ENCODE measurements around the gene SCUBE1.
"Not testable (repeated sequence)": the region's sequence is repeated elsewhere in the genome, so short reads cannot be mapped to it uniquely, and the experiment has no call there.

The SCUBE1 gene

DNA sequence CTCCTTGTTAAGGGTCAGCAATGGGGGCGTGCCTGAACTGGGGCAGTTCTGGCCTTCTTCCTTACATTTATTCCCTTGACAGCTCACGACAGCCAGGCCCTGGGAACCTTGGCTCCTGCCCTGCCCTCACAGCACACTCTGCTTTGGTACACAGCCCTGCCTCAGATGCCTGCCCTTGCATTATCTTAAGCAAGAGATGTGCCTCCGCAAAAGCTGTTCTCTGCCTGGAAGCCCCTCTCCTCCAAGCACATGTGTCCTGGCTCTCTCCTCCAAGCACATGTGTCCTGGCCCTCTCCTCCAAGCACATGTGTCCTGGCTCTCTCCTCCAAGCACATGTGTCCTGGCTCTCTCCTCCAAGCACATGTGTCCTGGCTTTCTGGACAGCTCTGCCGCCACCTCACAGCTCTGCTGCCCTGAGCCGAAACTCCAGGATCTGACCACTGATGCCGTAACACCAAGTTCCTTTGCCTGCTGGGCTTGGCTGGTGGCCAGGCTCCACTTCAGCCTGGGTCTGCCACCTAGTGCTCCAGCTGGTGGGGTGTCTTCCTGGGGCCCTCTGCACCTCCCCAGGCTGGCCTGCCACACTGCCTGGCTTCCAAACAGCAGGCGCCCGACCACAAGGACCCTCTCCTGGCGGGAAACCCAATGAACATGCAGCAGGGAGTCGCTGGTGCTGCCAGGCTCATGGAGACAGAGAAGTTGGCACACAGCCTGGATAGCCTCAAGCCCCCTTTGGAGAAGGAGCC, 53.0 kb downstream of the SCUBE1 start:
- Histone ChIP-seq H3K4me3 (peak overlapping the region; percentile 68), H3K27ac (no peak overlapping the region)
- no peak for DNase-seq (ENCODE audit: low spot score)
- TF ChIP-seq, protein P1, sequence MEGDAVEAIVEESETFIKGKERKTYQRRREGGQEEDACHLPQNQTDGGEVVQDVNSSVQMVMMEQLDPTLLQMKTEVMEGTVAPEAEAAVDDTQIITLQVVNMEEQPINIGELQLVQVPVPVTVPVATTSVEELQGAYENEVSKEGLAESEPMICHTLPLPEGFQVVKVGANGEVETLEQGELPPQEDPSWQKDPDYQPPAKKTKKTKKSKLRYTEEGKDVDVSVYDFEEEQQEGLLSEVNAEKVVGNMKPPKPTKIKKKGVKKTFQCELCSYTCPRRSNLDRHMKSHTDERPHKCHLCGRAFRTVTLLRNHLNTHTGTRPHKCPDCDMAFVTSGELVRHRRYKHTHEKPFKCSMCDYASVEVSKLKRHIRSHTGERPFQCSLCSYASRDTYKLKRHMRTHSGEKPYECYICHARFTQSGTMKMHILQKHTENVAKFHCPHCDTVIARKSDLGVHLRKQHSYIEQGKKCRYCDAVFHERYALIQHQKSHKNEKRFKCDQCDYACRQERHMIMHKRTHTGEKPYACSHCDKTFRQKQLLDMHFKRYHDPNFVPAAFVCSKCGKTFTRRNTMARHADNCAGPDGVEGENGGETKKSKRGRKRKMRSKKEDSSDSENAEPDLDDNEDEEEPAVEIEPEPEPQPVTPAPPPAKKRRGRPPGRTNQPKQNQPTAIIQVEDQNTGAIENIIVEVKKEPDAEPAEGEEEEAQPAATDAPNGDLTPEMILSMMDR (IDR thresholded peaks at IDR 0.05): no peak

DNA sequence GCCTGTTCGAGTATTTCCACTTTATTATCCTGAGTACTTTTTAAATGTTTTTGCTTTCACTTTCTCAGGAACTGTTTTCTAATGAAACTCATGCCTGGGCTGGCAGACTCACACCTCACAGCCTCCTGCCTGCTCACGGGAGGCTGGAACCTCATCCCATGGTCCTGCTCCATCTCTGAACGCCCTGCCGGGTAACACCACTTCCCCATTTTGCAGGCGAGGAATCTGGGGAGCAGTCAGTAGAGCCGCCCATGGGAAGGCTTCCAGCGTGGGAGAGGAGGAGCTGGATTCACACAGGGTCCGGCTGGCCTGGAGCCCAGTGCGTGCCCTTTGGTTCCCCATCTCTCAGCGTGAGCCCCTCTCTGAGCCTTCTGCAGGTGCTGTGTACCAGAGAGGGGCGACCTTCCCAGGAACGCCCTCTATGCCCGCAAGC, 53.6 kb downstream of the SCUBE1 start:
- DNase-seq (ENCODE audit: low spot score): no peak
- H3K4me3 ChIP-seq: peak overlapping the region; percentile 68
- TF ChIP-seq, protein P1 (IDR thresholded peaks at IDR 0.05): no peak
- H3K27ac ChIP-seq: no peak overlapping the region

DNA sequence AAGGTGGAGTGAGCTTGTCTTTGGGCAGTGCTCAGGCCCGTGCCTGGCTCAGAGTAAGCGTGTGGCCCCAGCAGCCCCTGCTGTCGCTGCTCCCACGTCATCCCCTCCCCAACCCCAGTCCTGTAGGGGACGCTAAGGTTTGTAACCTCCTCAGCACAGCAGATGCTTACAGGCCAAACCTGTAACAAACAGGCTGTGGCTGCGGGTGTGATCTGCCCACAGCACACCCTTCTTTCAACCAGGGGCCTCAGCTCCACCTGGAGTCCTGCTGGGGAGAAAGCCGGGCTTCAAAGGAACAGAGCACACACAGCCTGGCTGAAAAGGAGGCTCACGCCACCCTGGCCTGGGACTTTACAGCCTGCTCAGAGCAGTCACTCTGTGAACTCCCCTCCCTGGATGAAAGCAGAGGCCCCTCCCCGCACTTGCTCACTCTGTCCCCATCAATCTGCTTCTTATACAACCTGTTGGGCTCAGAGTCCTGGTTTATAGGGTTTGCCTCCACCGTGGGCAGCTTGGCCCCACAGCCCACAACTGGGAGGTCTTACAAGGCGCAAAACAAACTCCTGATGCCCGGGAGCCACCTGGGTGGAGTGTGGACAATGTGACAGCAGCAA, 54.3 kb downstream of the SCUBE1 start:
- no peak for DNase-seq (ENCODE audit: low spot score)
- TF ChIP-seq, protein P1 (IDR thresholded peaks at IDR 0.05): no peak
- Histone ChIP-seq H3K4me3 (peak overlapping the region; percentile 68), H3K27ac (no peak overlapping the region)

DNA sequence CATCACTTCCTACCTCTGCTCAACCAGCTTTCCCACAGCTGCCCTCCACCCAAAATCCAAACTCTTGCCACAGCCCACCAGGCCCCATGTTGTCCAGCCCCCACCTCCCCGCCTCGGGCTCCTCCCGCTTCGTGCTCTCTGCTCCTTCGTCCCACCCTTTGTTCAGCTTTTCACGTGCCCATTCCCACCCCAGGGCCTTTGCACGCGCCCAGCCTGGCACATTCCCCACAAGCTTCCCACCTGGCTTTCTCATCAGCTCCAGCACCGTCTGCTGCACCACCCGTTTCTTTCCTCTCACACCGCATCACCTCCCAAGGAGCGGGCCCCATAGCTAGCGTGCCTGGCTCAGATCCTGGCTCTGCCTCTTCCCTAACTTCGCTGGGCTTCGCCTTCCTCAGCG, 54.8 kb downstream of the SCUBE1 start:
- H3K4me3 ChIP-seq: no peak overlapping the region
- TF ChIP-seq, protein P1 (IDR thresholded peaks at IDR 0.05): no peak
- H3K27ac ChIP-seq: no peak overlapping the region
- no peak for DNase-seq (ENCODE audit: low spot score)

DNA sequence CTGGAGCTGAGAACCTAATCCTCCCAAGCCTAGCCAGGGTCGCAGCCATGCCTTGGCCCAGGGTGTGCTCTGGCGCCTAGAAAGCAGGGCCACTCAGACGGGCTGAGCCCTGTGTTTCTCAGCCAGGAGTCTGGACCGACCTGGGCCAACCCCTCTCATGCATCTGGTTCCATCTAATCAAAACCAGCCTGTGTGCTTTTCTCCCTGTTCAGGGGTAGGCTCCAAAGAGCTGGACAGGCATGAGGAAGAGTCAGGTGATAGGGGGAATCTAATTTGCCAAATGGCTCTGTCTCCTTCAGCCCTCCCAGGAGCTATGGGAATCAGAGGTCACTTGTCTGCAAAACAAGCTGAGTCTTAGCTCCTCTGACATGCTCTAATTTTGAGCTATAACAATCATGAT, 55.7 kb downstream of the SCUBE1 start:
- TF ChIP-seq, protein P1 (IDR thresholded peaks at IDR 0.05): no peak
- DNase-seq (ENCODE audit: low spot score): no peak
- H3K4me3 ChIP-seq: no peak overlapping the region
- H3K27ac ChIP-seq: no peak overlapping the region

DNA sequence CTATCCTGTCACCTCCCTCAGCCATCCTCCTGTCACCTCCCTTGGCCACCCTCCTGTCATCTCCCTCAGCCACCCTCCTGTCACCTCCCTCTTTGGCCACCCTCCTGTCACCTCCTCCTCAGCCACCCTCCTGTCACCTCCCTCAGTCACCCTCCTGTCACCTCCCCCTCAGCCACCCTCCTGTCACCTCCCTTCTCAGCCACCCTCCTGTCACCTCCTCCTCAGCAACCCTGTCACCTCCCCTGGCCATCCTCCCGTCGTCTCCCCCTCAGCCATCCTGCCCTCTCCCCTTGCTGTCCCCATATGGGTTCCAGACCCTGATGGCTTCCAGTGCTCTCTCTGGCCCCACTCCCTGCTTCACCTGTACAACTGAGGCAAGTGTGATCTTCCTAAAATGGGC, 61.8 kb downstream of the SCUBE1 start:
- H3K27ac ChIP-seq: no peak overlapping the region
- H3K4me3 ChIP-seq: no peak overlapping the region
- no peak for DNase-seq (ENCODE audit: low spot score)
- TF ChIP-seq, protein P1 (IDR thresholded peaks at IDR 0.05): no peak

DNA sequence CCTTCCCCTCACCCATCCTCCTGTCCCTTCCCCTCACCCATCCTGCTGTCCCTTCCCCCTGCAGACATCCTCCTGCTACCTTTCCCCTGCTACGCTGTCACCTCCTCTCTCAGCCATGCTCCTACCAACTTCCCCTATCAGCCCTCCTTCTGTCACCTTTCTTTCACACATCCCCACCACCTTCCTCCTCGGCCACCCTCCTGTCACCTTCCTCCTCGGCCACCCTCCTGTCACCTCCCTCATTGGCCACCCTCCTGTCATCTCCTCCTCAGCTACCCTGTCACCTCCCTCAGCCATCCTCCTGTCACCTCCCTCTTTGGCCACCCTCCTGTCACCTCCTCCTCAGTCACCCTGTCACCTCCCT, 62.7 kb downstream of the SCUBE1 start:
- not testable (repeated sequence) for H3K27ac ChIP-seq; DNase-seq (ENCODE audit: low spot score); H3K4me3 ChIP-seq

Data from coronary artery (tissue), 2 donors.